Breast epithelium (tissue), 3 donors: ENCODE measurements around the gene ATP6V1G3.

Experiments
- CTCF ChIP-seq, 3 donors: fragments of 450-650 bp; IDR thresholded peaks; one replicate each; pipeline ENCODE4 v1.5.1; 2016 to 2017; ENCODE audit warnings: antibody characterized with exemption in 3 of 3, mild to moderate bottlenecking in 3 of 3, moderate library complexity in 3 of 3
- POLR2A ChIP-seq: fragments of 450-650 bp; IDR thresholded peaks from one replicate; pipeline ENCODE4 v1.6.1; 2016; ENCODE audit warnings: antibody characterized with exemption, mild to moderate bottlenecking, moderate library complexity
- POLR2AphosphoS5 ChIP-seq, 3 donors: sonication (generic); formaldehyde crosslinking; IDR thresholded peaks; one replicate each; pipeline ENCODE4 v1.6.1; 2017; ENCODE audit warnings: antibody characterized with exemption in 3 of 3

GRCh38 chr1:198498881-198499280 is 41.6 kb downstream of the ATP6V1G3 start:
- TF ChIP-seq CTCF (IDR thresholded peaks at IDR 0.05) (no peak), POLR2A (no peak), POLR2AphosphoS5 (IDR thresholded peaks at IDR 0.05) (no peak)
